ENCODE measurements around the gene DYNC1I2.
"Not testable (repeated sequence)": the region's sequence is repeated elsewhere in the genome, so short reads cannot be mapped to it uniquely, and the experiment has no call there.

The DYNC1I2 gene

GRCh38 chr2:171742760-171743159 is 55.5 kb downstream of the DYNC1I2 start:
- Histone ChIP-seq H3K9me3 (ENCODE audit: control insufficient read depth, insufficient read depth, low read length) (no peaks in the 10 kb centered on the region), H3K36me3 (ENCODE audit: control insufficient read depth, insufficient read depth, low read length) (no peaks in the 10 kb centered on the region; the same call in 1 of the 2 replicates), H3K4me1 (ENCODE audit: control insufficient read depth, insufficient read depth, low read length) (no peaks in the 10 kb centered on the region), H3K27me3 (ENCODE audit: control insufficient read depth, insufficient read depth, low read length) (no peaks in the 10 kb centered on the region), H3K27ac (ENCODE audit: low read length) (no peak overlapping the region), H3K4me3 (ENCODE audit: low read length) (no peak overlapping the region)
- no peak for DNase-seq (ENCODE audit: low read depth, low spot score)
- no CpG with 5 or more reads among the region's 1 CpG for WGBS (ENCODE audit: insufficient coverage, insufficient read length)

DNA sequence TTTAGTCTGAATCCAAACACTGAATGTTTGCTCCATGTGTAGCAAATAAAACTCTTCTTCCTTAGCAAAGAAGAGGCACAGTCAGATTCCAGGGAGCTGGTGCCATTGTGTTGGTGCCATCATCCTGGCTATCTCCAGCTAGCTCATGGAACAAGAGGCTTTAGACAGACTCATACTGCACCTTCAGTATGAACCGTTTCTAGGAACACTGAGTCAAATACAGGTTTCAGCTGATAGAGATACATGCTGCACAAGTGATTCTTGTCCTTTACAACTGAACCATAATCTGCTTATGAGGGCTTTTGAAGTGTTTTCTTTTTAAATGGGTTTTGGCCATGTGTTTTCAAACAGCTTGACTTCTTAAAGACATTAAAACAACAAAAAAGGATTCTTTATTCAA is 57.9 kb downstream of the DYNC1I2 start:
- WGBS (ENCODE audit: insufficient coverage, insufficient read length), result no CpG with 5 or more reads among the region's 1 CpG
- no peaks in the 10 kb centered on the region for H3K4me1 ChIP-seq (ENCODE audit: control insufficient read depth, insufficient read depth, low read length)
- no peaks in the 10 kb centered on the region; the same call in 1 of the 2 replicates for H3K36me3 ChIP-seq (ENCODE audit: control insufficient read depth, insufficient read depth, low read length)
- no peaks in the 10 kb centered on the region for H3K27me3 ChIP-seq (ENCODE audit: control insufficient read depth, insufficient read depth, low read length)
- DNase-seq (ENCODE audit: low read depth, low spot score), result no peak
- H3K9me3 ChIP-seq (ENCODE audit: control insufficient read depth, insufficient read depth, low read length), result no peaks in the 10 kb centered on the region
- no peak overlapping the region for H3K27ac ChIP-seq (ENCODE audit: low read length)
- no peak overlapping the region for H3K4me3 ChIP-seq (ENCODE audit: low read length)

GRCh38 chr2:171745806-171746205 is 58.5 kb downstream of the DYNC1I2 start:
- Histone ChIP-seq H3K27ac (ENCODE audit: low read length) (no peak overlapping the region), H3K9me3 (ENCODE audit: control insufficient read depth, insufficient read depth, low read length) (no peaks in the 10 kb centered on the region), H3K4me1 (ENCODE audit: control insufficient read depth, insufficient read depth, low read length) (no peaks in the 10 kb centered on the region), H3K36me3 (ENCODE audit: control insufficient read depth, insufficient read depth, low read length) (no peaks in the 10 kb centered on the region; the same call in 1 of the 2 replicates), H3K27me3 (ENCODE audit: control insufficient read depth, insufficient read depth, low read length) (no peaks in the 10 kb centered on the region), H3K4me3 (ENCODE audit: low read length) (no peak overlapping the region)
- DNase-seq (ENCODE audit: low read depth, low spot score), result no peak
- WGBS (ENCODE audit: insufficient coverage, insufficient read length), result no CpG with 5 or more reads among the region's 4 CpGs

GRCh38 chr2:171747371-171747770 is 60.1 kb downstream of the DYNC1I2 start:
- H3K36me3 ChIP-seq (ENCODE audit: control insufficient read depth, insufficient read depth, low read length), result no peaks in the 10 kb centered on the region; the same call in 1 of the 2 replicates
- WGBS (ENCODE audit: insufficient coverage, insufficient read length), result no CpG with 5 or more reads among the region's 3 CpGs
- no peak overlapping the region for H3K4me3 ChIP-seq (ENCODE audit: low read length)
- no peaks in the 10 kb centered on the region for H3K27me3 ChIP-seq (ENCODE audit: control insufficient read depth, insufficient read depth, low read length)
- H3K27ac ChIP-seq (ENCODE audit: low read length), result no peak overlapping the region
- H3K9me3 ChIP-seq (ENCODE audit: control insufficient read depth, insufficient read depth, low read length), result no peaks in the 10 kb centered on the region
- DNase-seq (ENCODE audit: low read depth, low spot score), result no peak
- H3K4me1 ChIP-seq (ENCODE audit: control insufficient read depth, insufficient read depth, low read length), result no peaks in the 10 kb centered on the region

GRCh38 chr2:171754254-171754939 is 67.1 kb downstream of the DYNC1I2 start:
- Histone ChIP-seq H3K9me3 (ENCODE audit: control insufficient read depth, insufficient read depth, low read length) (no peaks in the 10 kb centered on the region), H3K27ac (ENCODE audit: low read length) (no peak overlapping the region), H3K27me3 (ENCODE audit: control insufficient read depth, insufficient read depth, low read length) (no peaks in the 10 kb centered on the region), H3K4me1 (ENCODE audit: control insufficient read depth, insufficient read depth, low read length) (no peaks in the 10 kb centered on the region), H3K4me3 (ENCODE audit: low read length) (no peak overlapping the region), H3K36me3 (ENCODE audit: control insufficient read depth, insufficient read depth, low read length) (no peaks in the 10 kb centered on the region; the same call in 1 of the 2 replicates)
- no CpG with 5 or more reads among the region's 1 CpG for WGBS (ENCODE audit: insufficient coverage, insufficient read length)
- DNase-seq (ENCODE audit: low read depth, low spot score), result no peak

GRCh38 chr2:171758762-171759161 is 71.5 kb downstream of the DYNC1I2 start:
- not testable (repeated sequence) for H3K36me3 ChIP-seq (ENCODE audit: control insufficient read depth, insufficient read depth, low read length)

DNA sequence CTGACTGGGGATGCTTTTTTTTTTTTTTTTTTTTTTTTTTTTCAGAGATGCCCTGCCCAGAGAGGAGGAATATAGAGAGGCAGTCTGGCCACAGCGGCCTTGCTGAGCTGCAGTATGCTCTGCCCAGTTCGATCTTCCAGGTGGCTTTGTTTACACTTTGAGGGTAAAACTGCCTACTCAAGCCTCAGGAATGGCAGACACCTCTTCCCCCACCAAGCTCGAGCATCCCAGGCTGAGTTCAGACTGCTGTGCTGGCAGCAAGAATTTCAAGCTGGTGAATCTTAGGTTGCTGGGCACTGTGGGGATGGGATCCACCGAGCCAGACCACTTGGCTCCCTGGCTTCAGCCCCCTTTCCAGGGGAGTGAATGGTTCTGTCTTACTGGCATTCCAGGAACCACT is 73.9 kb downstream of the DYNC1I2 start:
- not testable (repeated sequence) for H3K27ac ChIP-seq (ENCODE audit: low read length); H3K4me1 ChIP-seq (ENCODE audit: control insufficient read depth, insufficient read depth, low read length); H3K9me3 ChIP-seq (ENCODE audit: control insufficient read depth, insufficient read depth, low read length); H3K36me3 ChIP-seq (ENCODE audit: control insufficient read depth, insufficient read depth, low read length); H3K27me3 ChIP-seq (ENCODE audit: control insufficient read depth, insufficient read depth, low read length); DNase-seq (ENCODE audit: low read depth, low spot score); H3K4me3 ChIP-seq (ENCODE audit: low read length)
- WGBS (ENCODE audit: insufficient coverage, insufficient read length), result no CpG with 5 or more reads among the region's 4 CpGs

More at GRCh38 chr2:171758762-171759161, 71.5 kb downstream of the DYNC1I2 start:
- not testable (repeated sequence) for H3K9me3 ChIP-seq (ENCODE audit: control insufficient read depth, insufficient read depth, low read length); H3K27me3 ChIP-seq (ENCODE audit: control insufficient read depth, insufficient read depth, low read length); H3K27ac ChIP-seq (ENCODE audit: low read length); H3K4me3 ChIP-seq (ENCODE audit: low read length); H3K4me1 ChIP-seq (ENCODE audit: control insufficient read depth, insufficient read depth, low read length); DNase-seq (ENCODE audit: low read depth, low spot score)
- WGBS (ENCODE audit: insufficient coverage, insufficient read length), result no CpG with 5 or more reads among the region's 1 CpG

DNA sequence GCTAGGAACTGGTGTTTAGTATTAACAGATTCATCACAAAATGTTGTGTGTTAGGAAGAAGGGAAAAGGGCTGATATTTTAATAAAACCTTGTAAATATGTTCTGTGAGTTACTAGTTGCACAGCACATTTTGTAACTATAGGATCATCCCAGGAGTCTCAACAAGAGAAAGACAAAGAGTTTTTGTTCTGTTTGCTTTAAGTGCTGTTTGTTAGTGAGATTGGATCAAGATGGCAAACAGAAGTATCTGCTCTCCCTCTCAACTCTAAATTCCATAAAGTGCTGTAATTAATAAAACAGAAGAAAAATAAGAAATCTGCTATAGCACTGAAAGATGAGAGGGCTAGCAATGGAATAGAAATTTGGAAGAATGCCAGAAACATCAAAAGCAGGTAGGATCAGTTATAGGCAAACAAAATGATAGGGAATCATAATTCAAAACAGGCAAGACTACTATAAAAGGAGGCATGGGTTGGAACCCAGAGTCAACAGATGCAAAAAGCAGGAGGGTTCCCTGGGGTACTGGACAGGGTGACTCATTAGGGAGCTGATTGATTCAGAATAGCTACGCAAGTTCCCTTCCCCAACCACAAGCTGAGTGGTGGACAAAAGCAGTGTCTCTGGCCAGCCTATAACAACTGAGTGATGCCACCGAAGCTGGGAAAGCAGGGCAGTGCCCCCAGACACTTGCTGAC is 75.8 kb downstream of the DYNC1I2 start:
- no CpG with 5 or more reads among the region's 2 CpGs for WGBS (ENCODE audit: insufficient coverage, insufficient read length)
- H3K4me1 ChIP-seq (ENCODE audit: control insufficient read depth, insufficient read depth, low read length), result no peaks in the 10 kb centered on the region
- DNase-seq (ENCODE audit: low read depth, low spot score), result no peak
- H3K36me3 ChIP-seq (ENCODE audit: control insufficient read depth, insufficient read depth, low read length), result no peaks in the 10 kb centered on the region; the same call in 1 of the 2 replicates
- no peaks in the 10 kb centered on the region for H3K9me3 ChIP-seq (ENCODE audit: control insufficient read depth, insufficient read depth, low read length)
- no peak overlapping the region for H3K27ac ChIP-seq (ENCODE audit: low read length)
- no peak overlapping the region for H3K4me3 ChIP-seq (ENCODE audit: low read length)
- H3K27me3 ChIP-seq (ENCODE audit: control insufficient read depth, insufficient read depth, low read length), result no peaks in the 10 kb centered on the region

DNA sequence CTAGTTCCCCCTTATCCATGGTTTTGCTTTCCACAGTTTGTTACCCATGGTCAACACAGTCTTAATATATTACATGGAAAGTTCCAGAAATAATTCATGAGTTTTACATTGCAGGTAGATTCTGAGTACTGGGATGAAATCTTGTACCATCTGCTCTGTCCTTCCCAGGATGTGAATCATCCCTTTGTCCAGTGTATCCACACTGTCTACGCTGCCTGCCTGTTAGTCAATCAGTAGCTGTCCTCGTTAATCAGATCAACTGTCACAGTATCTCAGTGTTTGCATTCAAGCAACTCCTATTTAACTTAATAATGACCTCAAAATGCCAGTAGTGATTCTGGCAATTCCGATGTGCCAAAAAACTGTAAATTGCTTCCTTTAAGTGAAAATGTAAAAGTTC is 76.3 kb downstream of the DYNC1I2 start:
- Histone ChIP-seq H3K4me1 (ENCODE audit: control insufficient read depth, insufficient read depth, low read length) (no peaks in the 10 kb centered on the region), H3K4me3 (ENCODE audit: low read length) (no peak overlapping the region), H3K36me3 (ENCODE audit: control insufficient read depth, insufficient read depth, low read length) (no peaks in the 10 kb centered on the region; the same call in 1 of the 2 replicates), H3K9me3 (ENCODE audit: control insufficient read depth, insufficient read depth, low read length) (no peaks in the 10 kb centered on the region), H3K27me3 (ENCODE audit: control insufficient read depth, insufficient read depth, low read length) (no peaks in the 10 kb centered on the region), H3K27ac (ENCODE audit: low read length) (no peak overlapping the region)
- no peak for DNase-seq (ENCODE audit: low read depth, low spot score)
- no CpG with 5 or more reads among the region's 3 CpGs for WGBS (ENCODE audit: insufficient coverage, insufficient read length)

DNA sequence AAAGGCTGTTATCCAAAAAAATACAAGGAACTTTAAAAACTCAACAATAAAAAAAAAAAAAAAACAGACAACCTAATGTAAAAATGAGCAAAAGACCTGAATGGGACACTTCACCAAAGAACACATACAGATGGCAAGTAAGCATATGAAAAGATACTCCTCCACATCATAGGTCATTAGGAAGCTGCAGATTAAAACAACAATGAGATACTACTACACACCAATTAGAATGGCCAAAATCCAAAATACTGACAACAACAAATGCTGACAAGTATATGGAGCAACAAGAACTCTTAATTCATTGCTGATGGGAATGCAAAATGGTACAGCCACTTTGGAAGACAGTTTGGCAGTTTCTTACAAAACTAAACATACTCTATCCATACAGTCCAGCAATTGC is 84.2 kb downstream of the DYNC1I2 start:
- H3K27ac ChIP-seq (ENCODE audit: low read length), result no peak overlapping the region
- H3K27me3 ChIP-seq (ENCODE audit: control insufficient read depth, insufficient read depth, low read length), result no peaks in the 10 kb centered on the region
- H3K4me1 ChIP-seq (ENCODE audit: control insufficient read depth, insufficient read depth, low read length), result no peaks in the 10 kb centered on the region
- H3K9me3 ChIP-seq (ENCODE audit: control insufficient read depth, insufficient read depth, low read length), result no peaks in the 10 kb centered on the region; the same call in 1 of the 2 replicates
- DNase-seq (ENCODE audit: low read depth, low spot score), result no peak
- no peaks in the 10 kb centered on the region for H3K36me3 ChIP-seq (ENCODE audit: control insufficient read depth, insufficient read depth, low read length)
- no peak overlapping the region for H3K4me3 ChIP-seq (ENCODE audit: low read length)
